OCI-M1 (cell line): ENCODE results near the gene OR5D14.

Source experiments
- DNase-seq: peaks from one replicate; lab custom pipeline; 2025; lab: John Stamatoyannopoulos, UW

OR5D14 gene

DNA sequence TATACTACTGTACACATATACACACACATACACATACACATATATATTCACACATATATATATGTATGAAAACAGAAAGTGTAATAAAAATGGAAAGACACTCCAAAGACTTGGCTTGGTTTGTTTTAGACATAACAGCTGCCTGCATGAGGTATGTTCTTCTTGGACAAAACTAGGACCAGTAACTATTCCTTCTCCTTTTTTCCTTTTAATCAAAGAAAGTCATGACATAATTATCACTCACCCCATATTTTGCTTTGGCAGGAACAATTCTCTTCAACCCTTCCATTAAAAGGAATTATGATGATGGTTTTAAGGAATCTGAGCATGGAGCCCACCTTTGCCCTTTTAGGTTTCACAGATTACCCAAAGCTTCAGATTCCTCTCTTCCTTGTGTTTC lies at the start of gene OR5D14:
Gene OR5D14, plus strand, starts transcription at position 301 of the 400 bp plus-strand sequence. Its CDS starts 0 bp downstream, at position 301.
- DNase-seq: no peak

DNA sequence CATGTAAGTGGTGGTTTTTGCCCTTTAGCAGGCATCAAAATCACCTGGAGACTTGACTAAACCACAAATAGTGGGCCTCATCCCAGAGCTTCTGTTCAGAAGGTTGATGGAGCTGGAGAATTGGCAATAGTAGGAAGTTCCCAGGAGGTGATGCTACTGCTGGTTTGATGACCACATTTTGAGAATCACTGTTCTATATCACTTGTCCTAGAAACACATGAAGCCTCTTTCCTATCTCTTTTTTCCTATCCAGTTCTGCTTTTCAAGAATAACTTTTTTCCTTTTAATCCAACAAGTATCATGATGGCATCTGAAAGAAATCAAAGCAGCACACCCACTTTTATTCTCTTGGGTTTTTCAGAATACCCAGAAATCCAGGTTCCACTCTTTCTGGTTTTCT lies 22.2 kb upstream of the OR5D14 start, which contains the start of gene OR5D13:
Gene OR5D13, plus strand, starts transcription at position 301 of the 400 bp plus-strand sequence. Its CDS starts 0 bp downstream, at position 301.
- DNase-seq: no peak

DNA sequence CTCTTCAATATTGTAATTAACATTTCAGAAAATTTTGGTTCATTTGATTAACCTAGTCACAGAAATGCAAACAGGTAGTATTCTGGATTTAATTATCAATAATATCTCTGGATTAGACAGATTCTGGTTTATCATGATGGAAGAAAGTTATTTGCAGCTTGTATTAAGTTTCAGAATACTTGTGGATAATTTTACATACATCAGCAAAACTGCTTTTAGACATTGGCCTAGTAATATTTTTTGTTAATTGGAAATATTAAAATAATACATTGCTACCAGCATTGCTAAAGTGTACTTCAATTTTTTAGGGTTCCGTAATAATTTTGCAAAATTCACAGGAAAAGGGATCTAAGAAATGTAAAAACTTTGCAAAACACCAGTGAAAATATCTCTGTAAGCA lies 3.8 kb upstream of the OR5D14 start:
- no peak for DNase-seq

DNA sequence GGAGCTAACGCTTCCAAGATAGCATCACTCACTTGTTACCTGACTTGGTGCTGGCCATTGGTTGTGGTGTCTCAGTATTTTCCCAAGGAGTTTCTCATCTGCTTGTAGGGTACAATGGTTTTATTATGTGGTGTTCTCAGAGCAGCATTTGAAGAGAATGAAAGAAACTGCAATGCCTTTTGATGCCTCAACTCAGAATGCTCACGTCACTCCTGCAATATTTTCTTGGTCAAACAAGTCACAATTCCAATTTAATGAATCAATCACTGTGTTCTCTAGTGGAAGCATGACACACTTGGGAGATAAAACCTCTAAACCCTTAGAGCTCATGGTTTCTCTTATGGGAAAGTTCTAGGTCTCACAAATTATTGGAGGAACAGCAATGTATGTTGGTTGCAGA lies 2.0 kb upstream of the OR5D14 start:
- no peak for DNase-seq

DNA sequence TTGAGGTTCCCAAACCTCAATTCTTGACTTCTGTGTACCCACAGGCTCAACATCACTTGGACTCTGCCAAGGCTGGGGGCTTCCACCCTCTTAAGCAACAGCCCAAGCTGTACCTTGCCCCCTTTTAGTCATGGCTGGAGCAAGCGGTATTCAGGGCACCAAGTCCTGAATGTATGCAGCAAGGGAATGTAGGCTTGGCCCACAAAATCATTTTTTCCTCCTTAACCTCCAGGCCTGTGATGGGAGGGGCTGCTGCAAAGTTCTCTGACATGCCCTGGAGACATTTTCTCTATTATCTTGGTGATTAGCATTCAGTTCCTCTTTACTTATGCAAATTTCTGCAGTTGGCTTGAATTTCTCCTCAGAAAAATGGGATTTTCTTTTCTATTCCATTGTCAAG lies 10.9 kb downstream of the OR5D14 start:
- DNase-seq: no peak

DNA sequence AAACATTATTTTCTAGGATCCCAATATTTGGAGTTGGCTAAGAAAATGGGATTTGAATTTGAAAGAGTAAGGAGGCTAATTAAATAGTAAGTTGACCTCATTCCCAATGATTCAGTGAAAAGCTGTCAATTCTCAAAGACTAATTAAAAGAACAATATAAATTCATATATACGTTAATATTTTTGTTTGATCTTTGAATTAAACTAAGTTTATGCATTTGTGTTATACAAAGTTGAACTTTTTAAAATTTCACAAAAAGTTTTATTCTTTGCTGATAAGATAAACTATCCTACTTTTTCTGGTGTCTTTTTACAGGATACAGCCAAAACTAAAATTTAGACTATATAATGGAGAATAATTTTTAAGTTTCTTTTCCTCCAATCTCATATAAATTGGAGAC lies 15.7 kb downstream of the OR5D14 start, which contains the start of gene OR5L1:
Gene OR5L1, plus strand, starts transcription at position 301 of the 400 bp plus-strand sequence. CDS start 100 bp downstream, outside the sequence.
- DNase-seq: no peak

DNA sequence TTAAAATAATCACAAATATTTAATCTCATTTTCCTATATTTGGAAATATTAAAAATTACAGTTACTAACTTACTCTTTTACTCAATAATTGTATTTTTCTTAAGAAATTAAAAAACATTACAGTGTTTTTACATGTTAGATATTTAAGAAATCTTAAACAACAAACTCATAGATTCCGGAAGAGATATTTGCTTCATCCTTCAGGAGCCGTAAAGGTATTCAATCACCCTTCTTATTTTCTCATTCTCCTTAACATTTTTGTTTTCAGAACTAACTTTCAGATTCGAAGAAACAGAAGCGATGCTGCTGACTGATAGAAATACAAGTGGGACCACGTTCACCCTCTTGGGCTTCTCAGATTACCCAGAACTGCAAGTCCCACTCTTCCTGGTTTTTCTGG lies 24.0 kb downstream of the OR5D14 start, which contains the start of gene OR5D18:
Gene OR5D18, plus strand, starts transcription at position 301 of the 400 bp plus-strand sequence. Its CDS starts 0 bp downstream, at position 301.
- DNase-seq: no peak

DNA sequence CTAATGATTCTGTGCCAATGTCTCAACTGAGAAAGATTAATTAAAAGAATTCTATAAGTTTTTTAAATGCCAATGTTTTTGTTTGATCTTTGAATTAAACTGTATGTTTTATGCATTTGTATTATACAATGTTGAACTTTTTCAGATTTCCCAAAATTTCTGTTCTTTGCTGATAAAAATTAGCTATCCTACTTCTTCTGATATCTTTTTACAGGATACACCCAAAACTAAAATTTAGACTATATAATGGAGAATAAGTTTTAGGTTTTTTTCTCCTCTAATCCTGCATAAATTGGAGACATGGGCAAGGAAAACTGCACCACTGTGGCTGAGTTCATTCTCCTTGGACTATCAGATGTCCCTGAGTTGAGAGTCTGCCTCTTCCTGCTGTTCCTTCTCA lies 31.6 kb downstream of the OR5D14 start, which contains the start of gene OR5L2:
Gene OR5L2, plus strand, starts transcription at position 301 of the 400 bp plus-strand sequence. Its CDS starts 0 bp downstream, at position 301.
- DNase-seq: no peak

DNA sequence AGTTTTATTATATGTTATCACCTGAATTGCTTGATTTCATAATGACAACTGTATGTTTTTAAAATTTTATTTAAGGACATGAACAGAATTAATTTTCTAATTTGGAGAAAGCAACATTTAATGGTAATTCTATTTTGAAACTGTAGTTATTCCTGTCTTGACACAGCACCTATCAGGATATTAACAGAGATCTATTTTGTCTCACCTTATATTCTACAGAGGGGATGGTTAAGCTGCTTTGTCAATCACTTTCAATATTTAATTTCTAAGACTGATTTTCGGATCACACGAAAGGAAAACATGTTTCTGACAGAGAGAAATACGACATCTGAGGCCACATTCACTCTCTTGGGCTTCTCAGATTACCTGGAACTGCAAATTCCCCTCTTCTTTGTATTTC lies 43.1 kb downstream of the OR5D14 start, which contains the start of gene OR5D16:
Gene OR5D16, plus strand, starts transcription at position 301 of the 400 bp plus-strand sequence. Its CDS starts 0 bp downstream, at position 301.
- DNase-seq: no peak
